SH-SY5Y (cell line): Measurements from ENCODE around the gene LAMA5.

Source experiments
- GATA2 ChIP-seq: IDR thresholded peaks from 2 replicates; pipeline ENCODE4 v1.6.1; 2011; ENCODE audit warnings: mild to moderate bottlenecking, low read depth, low read length
- GATA3 ChIP-seq: IDR thresholded peaks from 2 replicates; pipeline ENCODE4 v1.6.1; 2011; ENCODE audit warnings: low read depth, mild to moderate bottlenecking, low read length, moderate library complexity

DNA sequence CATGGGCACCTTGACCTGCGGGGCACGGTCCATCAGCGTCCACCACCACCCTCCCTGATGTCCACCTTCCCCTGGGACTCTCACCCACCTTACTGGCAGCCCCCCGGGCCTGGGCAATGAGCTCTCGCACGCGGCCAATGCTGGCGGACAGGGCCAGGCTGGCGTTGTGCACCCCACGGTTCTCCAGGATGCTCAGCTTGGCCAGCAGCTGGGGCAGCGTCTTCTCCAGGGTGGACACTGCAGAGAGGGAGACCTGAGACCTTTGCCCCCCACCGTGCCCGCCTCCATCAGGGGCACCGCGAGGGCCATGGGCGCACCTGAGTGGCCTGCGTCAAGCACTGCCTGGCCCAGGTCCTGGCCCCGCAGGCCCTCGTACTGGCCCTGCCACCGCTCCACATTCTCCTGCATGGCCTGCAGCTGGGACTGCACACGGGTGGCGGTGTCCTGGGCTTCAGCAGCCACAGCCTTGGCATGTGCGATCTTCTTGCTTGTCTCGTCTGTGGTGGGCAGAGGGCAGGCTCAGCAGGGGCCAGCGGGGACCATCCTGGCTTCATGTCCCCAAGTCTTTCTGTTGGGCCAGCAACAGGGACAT, 52.3 kb downstream of the LAMA5 start:
- TF ChIP-seq GATA2 (no peak), GATA3 (no peak)
